Mesendoderm (in vitro differentiated cells): ENCODE results near the gene AFF3.

Experiments
- DNase-seq: peaks from one replicate; pipeline ENCODE4 v3.0.0; 2013
- H2AK5ac ChIP-seq: 2 replicates; pipeline ENCODE4 v1.6.1; 2013; ENCODE audit warnings: low read length, inconsistent platforms
- H2BK120ac ChIP-seq: 2 replicates; pipeline ENCODE4 v1.6.1; 2013; ENCODE audit warnings: low read depth, mild to moderate bottlenecking, low read length, moderate library complexity, mixed read lengths
- H2BK15ac ChIP-seq: replicated peaks from 2 replicates; pipeline ENCODE4 v1.6.1; 2013; ENCODE audit warnings: low read depth, mild to moderate bottlenecking, moderate library complexity
- H2BK5ac ChIP-seq: 2 replicates; pipeline ENCODE4 v1.6.1; 2013; ENCODE audit warnings: low read length, inconsistent platforms
- H3K18ac ChIP-seq: 2 replicates; pipeline ENCODE4 v1.6.1; 2013; ENCODE audit warnings: mild to moderate bottlenecking, low read length, mixed read lengths
- H3K23ac ChIP-seq: one replicate; pipeline ENCODE4 v1.6.1; 2013; ENCODE audit warnings: low read length
- H3K27ac ChIP-seq: 2 replicates; pipeline ENCODE4 v1.5.1; 2013; ENCODE audit warnings: low read depth, mild to moderate bottlenecking, inconsistent platforms, low read length, moderate library complexity
- H3K27me3 ChIP-seq: 2 replicates; pipeline ENCODE4 v1.6.1; 2013; ENCODE audit warnings: low read length, control low read depth, mild to moderate bottlenecking, inconsistent platforms; ENCODE audit not compliant: insufficient read depth, poor library complexity
- H3K36me3 ChIP-seq: 2 replicates; pipeline ENCODE4 v1.6.1; 2013; ENCODE audit warnings: low read length, inconsistent platforms; ENCODE audit not compliant: control insufficient read depth, insufficient read depth
- H3K4ac ChIP-seq: one replicate; pipeline ENCODE4 v1.6.1; 2013; ENCODE audit warnings: low read depth, mild to moderate bottlenecking, low read length, moderate library complexity
- H3K4me1 ChIP-seq: 2 replicates; pipeline ENCODE4 v1.6.1; 2013; ENCODE audit warnings: low read depth, low read length, inconsistent platforms; ENCODE audit not compliant: control insufficient read depth
- H3K4me2 ChIP-seq: 2 replicates; pipeline ENCODE4 v1.6.1; 2013; ENCODE audit warnings: low read length
- H3K4me3 ChIP-seq: 2 replicates; pipeline ENCODE4 v1.5.1; 2013; ENCODE audit warnings: mild to moderate bottlenecking, low read length
- H3K56ac ChIP-seq: one replicate; pipeline ENCODE4 v1.6.1; 2013; ENCODE audit warnings: low read length
- H3K79me1 ChIP-seq: 2 replicates; pipeline ENCODE4 v1.6.1; 2013; ENCODE audit warnings: low read length, inconsistent platforms
- H3K79me2 ChIP-seq: 2 replicates; pipeline ENCODE4 v1.6.1; 2013; ENCODE audit warnings: mild to moderate bottlenecking, low read length; ENCODE audit not compliant: control insufficient read depth, insufficient read depth
- H3K9ac ChIP-seq: 2 replicates; pipeline ENCODE4 v1.6.1; 2013; ENCODE audit warnings: low read length, inconsistent platforms
- H4K5ac ChIP-seq: one replicate; pipeline ENCODE4 v1.6.1; 2013; ENCODE audit warnings: low read length
- H4K8ac ChIP-seq: one replicate; pipeline ENCODE4 v1.6.1; 2013; ENCODE audit warnings: low read depth, mild to moderate bottlenecking, control low read depth, low read length, moderate library complexity
- WGBS: extraction: QIAGEN DNeasy Blood & Tissue Kit; methylation state at CpG from one replicate; pipeline ENCODE4 v1.1.7; 2013; ENCODE audit warnings: low lambda C conversion rate, missing lambda C conversion rate; ENCODE audit not compliant: insufficient coverage; ENCODE audit errors: extremely low coverage; 5-methylcytosine and 5-hydroxymethylcytosine counted together

Gene AFF3

DNA sequence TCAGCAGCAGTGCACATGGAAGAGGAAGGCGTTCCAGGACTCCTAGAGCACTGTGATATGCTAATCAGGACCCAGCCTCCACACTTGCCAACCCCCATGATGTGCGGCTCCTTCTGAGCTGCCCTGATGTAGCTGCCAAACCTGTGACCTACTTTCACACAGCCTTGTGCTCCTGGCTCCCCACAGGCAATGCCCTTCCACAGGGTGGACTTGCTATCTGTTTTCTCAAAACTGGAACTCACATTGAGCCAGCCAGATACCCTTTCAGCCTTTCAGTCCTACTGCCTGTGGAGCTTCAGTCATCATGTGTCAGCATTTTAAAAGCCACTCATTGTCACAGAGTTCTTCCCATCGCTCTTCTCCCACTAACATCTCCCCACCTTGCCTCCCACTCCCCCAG, 181.6 kb downstream of the AFF3 start:
- H3K4me2 ChIP-seq = no peak overlapping the region
- no peaks in the 10 kb centered on the region for H3K79me2 ChIP-seq
- no peaks in the 10 kb centered on the region for H3K36me3 ChIP-seq
- no peak overlapping the region for H2BK5ac ChIP-seq
- no peak overlapping the region for H3K23ac ChIP-seq
- no peak overlapping the region for H2BK15ac ChIP-seq
- H4K5ac ChIP-seq = no peak overlapping the region
- H3K79me1 ChIP-seq = no peaks in the 10 kb centered on the region
- H3K27ac ChIP-seq = no peak overlapping the region
- no peak overlapping the region for H3K18ac ChIP-seq
- H2AK5ac ChIP-seq = no peak overlapping the region
- peaks cover 9% of the 10 kb centered on the region for H3K4me1 ChIP-seq
- no peak overlapping the region for H3K56ac ChIP-seq
- DNase-seq = peak; percentile 4
- WGBS = no CpG with 5 or more reads among the region's 3 CpGs
- no peak overlapping the region for H3K4ac ChIP-seq
- no peak overlapping the region for H4K8ac ChIP-seq
- no peak overlapping the region for H2BK120ac ChIP-seq
- no peak overlapping the region for H3K4me3 ChIP-seq
- no peaks in the 10 kb centered on the region for H3K27me3 ChIP-seq
- no peak overlapping the region for H3K9ac ChIP-seq

GRCh38 chr2:99960291-99960690, 182.1 kb downstream of the AFF3 start:
- no peak overlapping the region for H2BK5ac ChIP-seq
- H2BK120ac ChIP-seq = no peak overlapping the region
- no peak overlapping the region for H3K18ac ChIP-seq
- no peaks in the 10 kb centered on the region for H3K79me2 ChIP-seq
- H2AK5ac ChIP-seq = no peak overlapping the region
- no peaks in the 10 kb centered on the region for H3K27me3 ChIP-seq
- no peak overlapping the region for H3K4me2 ChIP-seq
- 100% methylated on average over 1 of the region's 5 CpGs for WGBS
- peak; percentile 15 for DNase-seq
- no peak overlapping the region for H3K56ac ChIP-seq
- no peak overlapping the region for H3K27ac ChIP-seq
- H3K9ac ChIP-seq = no peak overlapping the region
- no peak overlapping the region for H4K8ac ChIP-seq
- H3K79me1 ChIP-seq = no peaks in the 10 kb centered on the region
- H3K4me1 ChIP-seq = peaks cover 9% of the 10 kb centered on the region
- H3K4me3 ChIP-seq = no peak overlapping the region
- no peak overlapping the region for H3K23ac ChIP-seq
- no peak overlapping the region for H3K4ac ChIP-seq
- H2BK15ac ChIP-seq = no peak overlapping the region
- H4K5ac ChIP-seq = no peak overlapping the region
- no peaks in the 10 kb centered on the region for H3K36me3 ChIP-seq

DNA sequence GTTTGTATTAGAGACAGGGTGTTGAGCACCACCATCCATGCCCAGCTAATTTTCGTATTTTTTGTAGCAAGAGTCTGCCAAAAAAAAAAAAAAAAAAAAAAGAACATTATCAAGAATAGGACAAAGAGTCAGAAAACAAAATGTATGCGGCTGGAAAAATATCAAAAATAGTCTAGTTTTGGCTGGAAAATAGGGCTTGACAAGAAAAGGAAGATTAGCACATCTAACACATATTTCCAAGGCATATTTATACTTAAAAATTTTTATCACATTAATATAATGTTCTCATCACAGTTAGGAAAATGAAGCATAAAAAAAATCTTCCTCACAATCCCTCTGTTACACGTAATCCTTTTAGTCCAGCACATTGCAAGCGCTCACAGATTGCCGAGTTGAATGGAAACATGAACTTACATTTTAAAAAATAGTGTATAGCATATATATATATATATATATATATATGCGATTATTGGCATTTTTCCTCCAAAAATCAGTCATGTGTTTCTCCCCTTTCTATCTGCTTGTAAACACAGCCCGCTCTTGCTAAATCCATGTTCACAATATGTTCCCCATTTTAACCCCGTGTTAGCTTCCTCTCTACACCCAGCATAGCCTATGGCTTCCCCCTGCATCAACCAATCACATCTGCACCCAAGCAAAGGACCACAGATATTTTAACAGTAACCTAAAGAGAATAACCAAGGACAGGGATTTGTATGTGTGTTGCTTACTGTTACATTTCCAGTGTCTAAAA, 183.0 kb downstream of the AFF3 start:
- no CpG with 5 or more reads among the region's 8 CpGs for WGBS

GRCh38 chr2:99957332-99958133, 184.9 kb downstream of the AFF3 start:
- no peak overlapping the region for H3K9ac ChIP-seq
- no peak overlapping the region for H3K56ac ChIP-seq
- H4K8ac ChIP-seq = no peak overlapping the region
- H3K4me3 ChIP-seq = no peak overlapping the region
- WGBS = no CpG with 5 or more reads among the region's 8 CpGs
- H3K4me2 ChIP-seq = no peak overlapping the region
- no peaks in the 10 kb centered on the region for H3K36me3 ChIP-seq
- H3K23ac ChIP-seq = no peak overlapping the region
- no peaks in the 10 kb centered on the region for H3K79me1 ChIP-seq
- no peak overlapping the region for H2AK5ac ChIP-seq
- no peak overlapping the region for H3K27ac ChIP-seq
- H3K4ac ChIP-seq = no peak overlapping the region
- H3K79me2 ChIP-seq = no peaks in the 10 kb centered on the region
- no peak overlapping the region for H2BK5ac ChIP-seq
- no peak overlapping the region for H3K18ac ChIP-seq
- no peak for DNase-seq
- H3K27me3 ChIP-seq = no peaks in the 10 kb centered on the region
- peaks cover 9% of the 10 kb centered on the region for H3K4me1 ChIP-seq
- no peak overlapping the region for H2BK120ac ChIP-seq
- no peak overlapping the region for H4K5ac ChIP-seq
- no peak overlapping the region for H2BK15ac ChIP-seq

More for the DNA sequence above, 183.0 kb downstream of the AFF3 start:
- Histone ChIP-seq H2BK15ac (no peak overlapping the region), H2AK5ac (no peak overlapping the region), H3K79me2 (no peaks in the 10 kb centered on the region), H3K4ac (no peak overlapping the region), H3K36me3 (no peaks in the 10 kb centered on the region), H3K4me2 (no peak overlapping the region), H2BK120ac (no peak overlapping the region), H4K8ac (no peak overlapping the region), H3K79me1 (no peaks in the 10 kb centered on the region), H3K4me3 (no peak overlapping the region), H3K56ac (no peak overlapping the region), H3K18ac (no peak overlapping the region), H4K5ac (no peak overlapping the region), H3K27me3 (no peaks in the 10 kb centered on the region), H2BK5ac (no peak overlapping the region), H3K27ac (no peak overlapping the region), H3K4me1 (peaks cover 9% of the 10 kb centered on the region), H3K23ac (no peak overlapping the region), H3K9ac (no peak overlapping the region)
- DNase-seq = no peak

GRCh38 chr2:99956232-99957030, 186.0 kb downstream of the AFF3 start:
- Histone ChIP-seq H3K18ac (no peak overlapping the region), H2BK15ac (no peak overlapping the region), H3K27me3 (no peaks in the 10 kb centered on the region), H3K79me1 (no peaks in the 10 kb centered on the region), H3K36me3 (no peaks in the 10 kb centered on the region), H3K79me2 (no peaks in the 10 kb centered on the region), H3K9ac (no peak overlapping the region), H3K4me3 (no peak overlapping the region), H3K4me2 (no peak overlapping the region), H4K5ac (no peak overlapping the region), H2AK5ac (no peak overlapping the region), H2BK120ac (no peak overlapping the region), H2BK5ac (no peak overlapping the region), H4K8ac (no peak overlapping the region), H3K56ac (no peak overlapping the region), H3K27ac (no peak overlapping the region), H3K4ac (no peak overlapping the region), H3K23ac (no peak overlapping the region), H3K4me1 (peaks cover 9% of the 10 kb centered on the region)
- no peak for DNase-seq
- no CpG with 5 or more reads among the region's 6 CpGs for WGBS
